8988T (cell line): Measurements from ENCODE around the gene CORO1C.
A peak's percentile ranks its signal among the peaks of the same experiment; 100 is the strongest.

ENCODE experiments used
- DNase-seq: peaks from one replicate; pipeline ENCODE4 v3.0.0; 2011

The CORO1C gene

DNA sequence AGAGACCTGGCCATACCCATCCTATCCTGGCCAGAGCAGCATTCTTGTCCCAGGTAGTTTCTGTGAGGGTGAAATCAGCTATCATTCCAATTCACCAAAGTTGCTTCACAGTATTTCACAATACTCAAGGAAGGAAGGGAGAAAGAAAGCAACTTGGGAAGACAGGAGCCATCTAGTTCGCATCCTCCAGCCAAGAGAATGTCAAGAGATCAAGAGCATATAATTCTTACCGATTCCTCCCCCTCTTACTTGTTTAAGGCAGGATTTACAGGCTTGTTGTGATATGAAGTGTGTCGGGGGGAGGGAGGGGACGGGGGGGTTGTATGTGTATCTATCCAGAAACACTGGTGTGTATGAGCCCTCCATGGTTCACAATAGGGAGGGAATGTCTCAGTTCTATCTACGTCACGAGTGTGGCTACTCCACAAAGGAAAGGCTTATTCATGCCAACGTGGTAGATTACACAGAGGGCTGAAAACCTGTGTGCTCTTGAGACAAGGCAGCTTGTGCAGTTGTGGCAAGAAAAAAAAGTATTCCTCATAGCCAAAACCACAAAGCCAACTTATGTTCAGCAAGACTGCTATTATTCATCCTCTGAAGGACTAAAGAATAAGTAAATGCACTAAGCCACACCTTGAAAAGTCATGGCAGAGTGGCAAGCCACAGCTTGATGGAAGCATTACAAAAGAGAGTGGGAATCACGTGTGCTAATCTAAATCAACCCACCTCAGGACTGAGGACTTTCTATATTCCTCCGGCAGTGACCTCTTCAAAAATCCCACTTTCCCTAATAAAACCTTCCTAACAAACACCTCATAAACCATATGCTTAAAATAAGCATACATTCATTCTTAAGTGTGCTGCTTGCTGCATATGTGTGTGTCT is 35.0 kb downstream of the CORO1C start:
- DNase-seq: no peak

DNA sequence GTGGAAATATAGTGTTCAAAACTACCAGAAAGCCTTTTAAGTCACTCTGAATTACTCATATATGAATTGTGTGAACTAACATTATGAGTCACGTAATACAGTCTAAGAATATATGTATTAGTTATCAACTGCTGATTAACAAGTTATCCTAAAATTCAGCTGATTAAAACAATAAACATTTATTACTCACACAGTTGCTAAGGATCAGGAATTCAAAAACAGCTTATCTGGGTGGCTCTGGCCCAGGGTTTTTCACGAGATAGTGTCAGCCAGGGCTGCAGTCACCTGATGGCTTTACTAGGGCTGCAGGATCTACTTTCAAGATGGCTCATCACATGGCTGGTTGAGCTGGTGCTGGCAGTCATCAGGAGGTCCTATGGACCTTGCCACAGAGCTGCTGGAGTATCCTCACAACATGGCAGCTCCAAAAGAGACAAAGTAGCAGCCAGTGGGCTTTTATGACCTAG is 36.5 kb downstream of the CORO1C start:
- no peak for DNase-seq

DNA sequence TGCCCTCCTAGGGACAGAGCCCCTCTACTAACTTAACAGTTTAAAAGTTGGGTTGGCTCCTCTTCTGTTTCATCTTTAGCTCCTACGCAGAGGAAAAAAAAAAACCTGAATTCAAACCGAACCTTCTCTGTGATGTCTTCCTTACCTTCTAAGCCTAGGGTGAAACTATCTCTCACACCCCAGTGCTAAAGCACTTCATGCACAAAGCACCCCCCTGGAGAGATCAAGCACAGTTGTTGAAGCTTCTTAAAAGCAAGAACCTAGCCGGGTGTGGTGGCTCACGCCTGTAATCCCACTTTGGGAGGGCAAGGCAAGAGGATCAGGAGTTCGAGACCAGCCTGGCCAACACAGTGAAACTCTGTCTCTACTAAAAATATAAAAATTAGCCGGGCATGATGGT is 37.6 kb downstream of the CORO1C start:
- no peak for DNase-seq

DNA sequence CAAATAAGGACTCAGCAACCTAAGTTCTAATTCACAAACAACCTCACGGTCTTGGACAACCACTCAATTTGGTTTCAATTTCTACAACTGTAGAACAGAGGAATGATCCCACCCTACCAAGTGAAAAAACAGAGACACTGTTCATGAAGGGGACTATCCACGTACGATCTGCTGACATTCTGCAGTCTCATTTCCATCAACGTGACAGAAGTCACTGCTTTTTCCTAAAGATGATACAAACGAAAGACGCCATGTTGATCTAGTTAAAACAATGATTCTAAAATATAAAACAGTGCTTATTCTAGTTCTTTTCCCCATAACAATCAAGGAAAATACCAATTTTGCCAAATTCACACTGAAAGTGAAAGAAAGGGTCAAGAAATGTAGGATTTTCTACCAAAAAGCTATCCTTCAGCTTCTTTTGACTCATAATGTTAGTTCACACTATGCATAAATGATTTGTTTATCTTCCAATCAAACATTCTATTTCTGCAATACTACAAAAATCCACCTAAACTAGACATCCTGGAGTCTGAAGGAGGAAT is 38.1 kb downstream of the CORO1C start:
- DNase-seq: no peak

DNA sequence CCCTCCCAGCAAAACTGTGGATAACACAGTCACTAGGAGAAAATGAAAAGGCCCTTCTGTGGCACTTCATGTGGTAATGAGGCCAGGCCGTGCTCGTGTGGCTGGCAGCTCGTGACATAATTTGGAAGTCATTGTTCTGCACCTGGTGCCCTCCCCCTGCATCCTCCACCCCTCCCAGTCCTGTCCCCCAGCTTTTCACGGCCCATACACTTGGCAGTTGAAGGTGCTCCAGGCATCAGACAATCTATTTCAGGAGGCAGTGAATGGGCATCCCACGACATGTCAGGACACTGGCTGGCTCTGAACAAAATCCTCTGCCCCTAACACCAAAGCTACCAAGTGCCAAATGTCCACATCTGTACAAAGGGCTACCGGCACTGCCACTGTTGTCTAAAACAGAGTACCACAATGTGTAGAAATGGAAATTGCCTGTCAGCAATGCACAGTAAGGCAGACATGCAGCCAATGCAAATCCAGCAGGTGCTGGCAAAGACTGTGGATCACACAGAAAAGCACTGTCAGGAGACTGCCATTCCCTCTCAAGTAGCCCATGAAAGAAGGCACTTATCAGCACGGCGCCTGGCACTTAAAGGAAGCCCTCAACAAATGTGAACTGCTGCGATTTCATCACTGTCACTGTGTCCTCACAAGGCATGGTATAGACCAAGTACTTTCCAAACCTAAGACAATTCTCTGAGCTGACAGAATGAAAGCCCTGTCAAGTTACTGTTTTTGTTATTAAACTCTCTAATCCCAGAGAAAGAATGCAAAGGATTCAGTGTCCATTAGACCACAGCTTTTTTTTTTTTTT is 39.1 kb downstream of the CORO1C start:
- DNase-seq: no peak

DNA sequence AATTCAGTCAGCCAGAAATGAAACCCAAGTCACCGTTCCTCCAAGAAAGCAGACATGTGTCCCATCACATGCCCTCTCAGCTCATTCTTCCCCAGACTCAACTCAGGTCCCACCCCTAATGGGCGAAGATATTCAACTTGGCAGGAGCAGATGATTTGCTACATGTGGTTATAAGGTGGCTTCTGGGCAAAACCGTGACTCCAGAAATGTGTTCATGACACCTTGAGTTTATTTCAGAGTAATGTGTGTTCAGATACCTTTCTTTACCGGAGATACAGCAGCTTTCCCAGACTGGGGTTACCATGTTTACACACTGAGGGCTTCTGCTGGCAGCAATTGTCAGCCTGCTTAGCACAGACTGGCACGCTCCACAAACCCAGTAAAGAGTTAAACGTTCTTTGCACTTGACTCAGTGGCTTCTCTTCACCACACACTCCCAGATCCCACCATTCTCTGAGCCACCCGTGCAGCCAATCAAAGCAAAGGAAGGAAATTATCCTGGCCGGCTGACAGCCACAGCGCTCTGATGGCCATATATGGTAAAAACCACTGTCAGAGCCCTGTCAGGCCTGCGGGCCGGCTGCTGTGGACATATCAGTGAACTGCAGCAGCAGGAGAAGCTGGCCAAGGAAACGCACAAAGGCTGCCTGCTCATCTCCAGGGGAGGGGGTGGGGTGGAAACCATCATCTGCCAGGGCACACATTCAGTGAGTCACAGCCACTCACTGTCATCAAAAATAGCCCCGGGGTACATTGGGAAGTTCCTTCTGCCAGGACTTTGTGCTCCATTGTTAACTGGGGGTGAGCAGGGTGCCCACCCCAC is 39.9 kb downstream of the CORO1C start:
- DNase-seq: peak; percentile 21

DNA sequence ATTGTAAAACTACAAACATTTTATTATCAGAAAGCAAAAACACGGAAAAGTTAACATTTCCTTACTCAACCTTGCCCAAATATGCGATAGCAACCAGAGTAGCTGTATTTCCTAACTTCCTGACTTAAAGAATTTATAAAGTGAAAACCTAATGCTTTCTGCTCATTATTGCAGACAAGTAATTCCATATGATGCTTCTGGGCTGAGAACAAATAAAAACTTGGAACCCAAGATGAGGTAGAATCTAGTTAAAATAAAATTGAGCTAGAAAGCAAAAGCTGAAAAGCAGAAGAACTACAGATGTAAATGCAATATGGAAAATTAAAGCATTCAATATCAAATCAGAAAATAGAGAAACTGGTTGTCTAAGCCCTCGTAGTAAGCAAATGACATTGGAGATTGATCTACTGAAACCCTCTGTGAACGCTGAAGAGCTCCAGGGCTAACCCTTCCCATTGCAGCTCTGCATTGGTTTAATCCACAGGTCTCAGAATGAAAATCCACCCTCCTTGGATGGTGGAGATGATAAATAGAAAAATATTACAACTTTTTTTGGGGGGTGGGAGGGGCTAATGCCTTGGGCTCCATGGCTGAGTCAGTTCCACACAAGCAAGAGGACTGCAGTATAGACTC is 40.7 kb downstream of the CORO1C start:
- DNase-seq: no peak

DNA sequence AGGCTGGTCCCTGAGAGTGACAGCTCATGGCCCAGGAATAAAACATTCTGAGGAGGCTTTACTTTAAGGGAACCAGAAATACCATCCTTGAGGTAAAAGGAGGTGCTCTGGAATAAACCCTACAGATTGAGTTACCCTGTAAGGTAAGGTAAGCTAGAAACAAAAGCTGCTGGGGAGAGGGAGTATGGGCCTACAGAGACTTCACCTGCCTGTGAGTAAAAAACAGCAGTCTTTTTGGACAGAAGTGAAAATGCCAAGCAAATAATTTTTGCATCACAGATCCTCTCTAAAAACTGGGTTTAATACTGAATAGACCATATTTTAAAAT is 41.2 kb downstream of the CORO1C start:
- no peak for DNase-seq

DNA sequence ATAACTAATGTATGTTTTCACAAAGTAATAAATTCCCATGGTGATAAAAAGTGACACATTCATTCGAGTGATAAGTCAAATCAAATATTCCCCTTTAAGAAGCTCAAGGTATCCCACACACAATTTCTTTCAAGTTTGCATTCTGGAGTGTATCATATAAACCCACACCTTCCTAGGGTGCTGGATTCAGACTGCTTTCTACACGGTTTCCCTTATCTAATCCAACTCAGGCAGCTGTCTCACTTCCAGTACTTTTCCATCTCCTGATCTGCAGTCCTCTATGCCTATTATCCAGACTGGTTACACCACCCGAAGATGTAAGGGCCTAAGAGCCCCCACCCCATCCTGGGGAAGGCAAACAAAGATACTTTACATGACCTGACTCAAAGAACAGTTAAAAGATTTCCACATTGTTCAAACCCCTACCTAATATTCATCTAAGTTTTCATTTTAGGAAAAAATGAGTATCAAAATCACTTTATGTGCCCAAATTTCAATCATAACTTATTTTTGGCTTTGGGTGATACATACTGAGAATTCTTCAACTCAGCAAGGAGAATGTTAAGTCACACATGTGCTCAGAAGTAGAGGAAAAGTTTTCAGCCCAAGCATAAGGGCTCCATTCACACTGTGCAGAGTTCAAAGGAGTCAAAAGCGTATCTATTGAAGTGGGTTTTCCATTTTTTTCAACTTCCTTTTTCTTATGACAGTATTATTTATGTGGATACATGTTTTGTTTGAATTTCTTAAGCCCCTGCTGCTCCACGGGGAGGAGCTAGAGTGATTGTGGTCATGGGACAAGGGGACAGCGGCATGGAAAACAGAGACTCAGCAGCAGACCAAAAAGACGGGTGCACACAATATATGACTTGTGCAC is 41.8 kb downstream of the CORO1C start:
- no peak for DNase-seq

DNA sequence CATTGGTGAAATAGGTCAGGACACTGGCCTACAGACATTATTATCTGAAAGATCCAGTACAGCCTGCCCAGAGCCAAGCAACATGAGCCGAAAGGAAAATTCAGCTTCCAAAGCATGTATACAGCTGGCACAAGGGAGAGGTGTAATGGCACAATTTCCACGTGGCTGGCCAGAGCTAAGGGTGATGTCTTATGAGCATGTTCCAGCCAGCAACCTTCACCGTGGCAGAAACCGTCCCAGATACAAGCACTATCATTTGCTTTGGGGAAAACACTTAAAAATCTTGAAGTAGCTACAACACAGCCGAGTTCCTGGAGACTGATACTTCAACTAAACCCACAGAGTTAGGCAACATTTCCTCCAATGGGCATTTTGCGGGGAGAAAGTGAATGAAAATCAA is 44.5 kb downstream of the CORO1C start:
- DNase-seq: no peak

DNA sequence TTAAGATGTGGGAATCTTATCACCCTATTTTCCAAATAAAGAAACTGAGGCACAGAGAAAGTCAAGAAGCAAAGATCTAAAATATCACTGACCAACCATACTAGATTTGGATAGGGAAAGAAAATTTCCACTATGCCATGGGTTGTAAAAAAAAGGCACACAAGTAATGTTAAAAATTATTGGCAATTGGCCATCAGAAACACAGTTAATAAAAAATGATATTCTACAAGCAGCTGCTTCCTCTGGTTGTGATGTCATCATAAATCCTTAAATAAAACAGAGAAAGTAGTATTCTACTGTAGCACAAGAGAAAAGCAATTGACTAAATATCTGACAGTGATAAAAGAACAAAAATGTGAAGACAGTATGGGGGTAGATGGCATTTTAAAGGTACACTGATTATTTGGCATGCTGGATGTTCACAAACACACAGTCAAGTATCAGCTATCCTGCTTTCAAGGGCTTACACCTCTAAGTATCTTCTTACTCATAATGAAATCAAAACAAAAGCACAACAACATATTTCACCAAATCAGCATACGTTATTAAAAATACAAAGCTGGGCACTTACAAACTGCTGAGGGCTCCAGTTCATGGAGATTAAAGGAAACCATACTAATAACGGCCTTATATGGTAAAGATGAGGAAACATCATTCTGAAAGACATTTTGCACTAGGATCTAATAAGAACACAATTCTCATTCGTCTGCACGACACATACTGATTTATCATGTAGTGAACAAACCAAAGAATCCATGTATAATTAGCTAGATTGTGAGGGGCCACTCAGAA is 45.7 kb downstream of the CORO1C start:
- no peak for DNase-seq

DNA sequence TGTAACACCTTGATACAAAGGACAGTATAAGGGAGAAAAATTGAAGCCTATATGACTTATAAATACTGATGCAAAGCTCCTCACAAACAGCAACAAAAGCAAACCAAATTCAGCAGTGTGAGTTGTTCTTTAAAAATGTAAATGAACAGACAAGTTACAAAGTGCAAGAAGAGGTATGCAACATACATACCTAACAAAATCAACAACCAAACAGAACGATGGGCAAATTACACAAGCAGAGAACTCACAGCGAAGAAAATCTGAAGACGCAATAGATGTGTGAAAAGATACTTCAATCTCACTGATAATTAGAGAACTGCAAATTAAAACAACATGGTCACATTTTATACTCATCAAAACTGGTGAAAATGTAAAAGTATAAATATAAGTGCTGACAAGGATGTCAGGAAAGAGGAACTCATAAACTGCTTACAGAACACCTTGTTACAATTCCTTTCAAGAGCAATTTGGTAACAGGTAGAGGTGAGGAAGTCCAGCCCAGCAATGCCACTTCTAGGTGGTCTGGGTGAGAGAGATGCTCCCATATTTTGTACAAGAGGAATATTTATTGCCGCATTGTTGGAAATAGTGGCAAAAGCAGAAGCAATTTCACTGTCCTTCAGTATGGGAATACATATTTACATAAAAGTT is 47.3 kb downstream of the CORO1C start:
- DNase-seq: no peak

DNA sequence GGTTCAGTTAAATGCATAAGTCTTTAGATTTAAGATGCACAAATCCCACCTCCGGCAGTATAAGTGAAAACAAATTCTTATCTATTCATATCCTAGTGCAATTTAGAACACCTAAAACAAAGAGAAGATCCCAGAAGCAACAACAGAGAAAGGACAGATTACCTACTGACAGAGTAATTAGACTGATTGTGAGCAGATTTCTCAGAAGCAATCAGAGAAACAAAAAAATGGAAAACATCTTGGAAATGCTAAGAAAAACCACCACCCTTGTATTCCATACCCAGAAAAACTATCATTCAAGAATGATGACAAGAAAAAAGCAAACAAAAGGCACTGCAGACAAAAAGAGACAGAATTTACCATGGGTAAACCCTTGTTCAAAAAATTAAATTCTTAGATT is 50.0 kb downstream of the CORO1C start:
- DNase-seq: no peak

DNA sequence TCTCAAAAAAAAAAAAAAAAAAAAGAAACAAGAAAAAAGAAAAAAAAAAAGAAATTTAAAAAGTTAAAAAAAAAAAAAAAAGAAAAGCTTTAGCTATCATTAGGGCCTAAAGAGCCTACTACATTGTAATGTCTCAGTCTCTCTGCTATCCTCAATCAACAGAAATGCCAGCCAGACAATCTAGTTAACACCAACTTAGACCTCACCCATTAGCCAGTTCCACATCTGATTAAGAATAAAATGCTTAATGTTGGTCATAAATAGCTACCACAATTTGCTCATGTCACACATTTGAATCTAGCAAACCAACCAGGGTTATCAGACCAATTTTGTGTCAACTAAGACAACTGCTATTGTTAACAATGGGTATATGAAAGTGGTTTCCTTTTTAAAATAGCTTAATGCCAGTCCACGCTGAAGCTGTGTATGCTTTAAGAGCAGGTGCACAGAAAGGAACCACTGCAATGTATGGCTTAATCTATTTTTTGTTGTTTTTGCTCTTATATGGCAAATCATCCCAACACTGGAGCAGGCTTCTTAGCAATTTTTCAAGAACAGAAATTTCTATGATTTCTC is 52.1 kb downstream of the CORO1C start:
- no peak for DNase-seq

DNA sequence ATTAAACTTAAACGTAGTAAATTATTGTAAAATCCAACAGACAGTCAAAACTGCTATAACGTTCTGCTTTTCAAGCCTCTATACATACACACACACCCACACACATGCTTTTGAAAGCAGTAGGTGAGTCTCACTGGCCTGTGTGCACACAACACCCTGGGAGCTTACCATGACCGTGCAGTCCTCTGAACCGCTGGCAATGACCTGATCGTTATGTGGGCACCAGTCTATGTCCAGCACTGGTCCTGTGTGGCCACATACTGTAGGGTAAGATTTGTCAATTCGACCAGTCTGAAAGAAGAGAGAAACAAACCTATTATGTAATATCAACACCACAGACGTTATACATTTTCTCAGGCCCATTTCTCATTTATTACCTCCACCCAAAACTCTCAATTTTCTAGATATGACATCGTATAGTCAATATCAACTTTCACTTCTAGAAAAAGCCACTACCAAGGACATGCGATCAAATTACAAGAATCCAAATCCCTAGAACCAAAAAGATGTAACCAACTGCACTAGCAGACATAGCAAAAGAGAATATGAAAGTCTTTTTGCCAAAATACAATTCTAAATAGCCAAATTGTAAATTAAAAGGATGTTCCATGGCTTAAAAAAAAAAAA is 53.1 kb downstream of the CORO1C start:
- no peak for DNase-seq

DNA sequence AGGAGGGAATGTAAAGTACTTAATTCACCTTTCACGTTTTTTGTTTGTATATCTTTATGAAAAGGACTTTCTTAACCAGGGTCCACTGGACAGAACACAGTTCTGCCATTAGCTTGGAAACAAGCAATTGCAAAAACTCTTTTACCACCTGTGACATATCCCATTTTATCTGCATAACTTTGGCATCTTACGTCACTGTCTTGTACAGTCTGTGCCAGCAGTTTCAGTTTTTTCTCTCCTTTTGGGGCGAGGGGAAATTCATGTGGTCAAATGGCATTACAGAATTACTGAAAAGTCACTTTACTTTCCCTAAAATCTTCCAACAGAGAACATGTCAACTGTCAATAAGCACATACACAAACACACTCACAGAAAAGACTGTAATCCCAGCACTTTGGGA is 53.9 kb downstream of the CORO1C start:
- DNase-seq: no peak

DNA sequence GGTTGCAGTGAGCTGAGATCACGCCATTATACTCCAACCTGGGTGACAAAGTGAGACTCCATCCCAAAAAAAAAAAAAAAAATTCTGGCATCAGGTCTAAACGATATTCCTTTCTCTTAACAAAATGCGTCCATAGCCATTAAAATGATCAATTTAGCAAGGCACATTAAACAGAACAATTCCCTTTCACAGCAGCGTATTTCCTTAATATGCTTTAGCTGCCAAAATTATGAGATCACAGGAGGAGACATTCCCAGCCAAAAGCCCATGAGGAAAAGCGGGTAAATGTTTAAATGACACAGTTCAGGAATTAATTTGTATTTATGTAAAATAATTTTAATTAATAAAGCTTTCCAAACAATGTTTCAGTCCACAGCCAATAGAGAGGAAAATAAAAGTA is 54.6 kb downstream of the CORO1C start:
- no peak for DNase-seq

DNA sequence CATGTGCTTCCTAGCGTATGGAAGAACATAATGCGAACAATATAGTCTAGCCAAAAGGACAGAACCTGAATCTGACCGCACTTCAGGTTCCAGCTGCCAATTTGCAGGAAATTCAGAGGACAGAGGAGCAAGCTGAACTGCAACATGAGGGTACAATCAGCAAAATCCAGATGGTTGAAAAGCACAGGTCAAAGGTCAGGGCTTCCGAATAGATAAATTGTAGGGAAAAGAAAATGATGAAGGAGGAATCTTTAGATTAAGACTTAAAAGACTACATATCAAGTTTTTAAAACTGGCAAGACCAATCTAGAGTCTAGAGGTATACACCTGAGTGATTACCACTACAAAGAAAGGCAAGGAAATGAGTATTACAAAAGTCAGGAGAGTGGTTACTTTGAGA is 55.5 kb downstream of the CORO1C start:
- no peak for DNase-seq

DNA sequence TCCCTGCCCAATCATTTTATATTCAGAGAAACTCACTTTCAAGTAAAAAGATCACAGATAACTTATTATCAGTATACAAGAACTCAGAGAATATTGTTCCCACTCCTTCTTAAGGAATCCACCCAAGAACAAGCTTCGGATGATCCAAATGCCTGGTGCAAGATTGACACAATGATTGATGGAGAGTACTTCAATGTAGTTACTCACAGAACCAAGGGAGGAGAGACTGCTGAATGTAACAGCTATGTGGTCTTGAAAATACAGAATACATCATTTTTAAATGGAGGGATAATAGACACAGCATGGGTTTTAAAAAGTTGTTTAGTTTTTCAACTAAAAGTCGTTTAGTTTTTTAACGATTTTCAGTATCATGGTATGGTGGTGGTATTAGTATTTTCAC is 59.3 kb downstream of the CORO1C start:
- no peak for DNase-seq
